ENCODE results near the gene LIFR.

LIFR gene

DNA sequence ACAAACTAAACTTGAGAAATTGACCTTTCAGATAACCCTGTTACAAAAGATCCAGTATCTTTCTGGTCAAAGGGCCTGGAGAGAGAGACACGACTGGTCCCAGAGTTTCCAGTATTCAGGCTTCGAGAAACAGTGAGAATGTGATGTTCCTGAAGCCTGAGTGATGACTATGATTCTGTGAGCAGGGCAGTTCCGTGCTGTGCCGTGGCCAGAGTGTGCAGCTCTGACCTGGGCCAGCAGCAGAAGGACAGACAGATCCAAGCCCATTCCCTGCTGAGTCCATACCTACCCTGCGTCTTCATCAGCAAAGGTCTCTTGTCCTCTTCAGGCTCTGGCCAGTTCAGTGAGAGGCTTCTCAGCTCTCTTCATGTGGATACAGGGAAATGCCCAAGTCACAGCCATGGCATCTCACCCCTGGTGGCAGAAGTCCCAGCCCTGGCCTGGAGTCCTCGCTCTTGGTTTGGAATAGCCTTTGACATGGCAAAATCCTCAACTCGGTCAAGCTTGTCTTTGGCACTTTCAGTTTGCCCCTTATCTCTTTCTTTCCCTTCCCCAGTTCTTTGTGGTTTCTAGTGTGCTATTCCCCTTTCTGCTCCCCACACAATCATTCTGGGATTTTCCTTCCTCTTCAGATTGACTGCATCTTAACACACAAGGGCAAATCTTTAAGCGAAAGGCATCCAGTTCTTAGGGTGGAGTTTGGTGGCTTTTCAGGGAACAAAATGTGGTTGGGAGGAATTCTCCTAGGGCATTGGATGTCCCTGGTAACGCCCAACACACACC, 107.7 kb downstream of the LIFR start:
- ATAC-seq (ENCODE audit: insufficient read depth, low read depth), result no peak
- no peak overlapping the region for H3K4me2 ChIP-seq (ENCODE audit: insufficient read depth, low read length)
- H3K36me3 ChIP-seq (ENCODE audit: insufficient read depth, low read length), result no peaks in the 10 kb centered on the region
- no peaks in the 10 kb centered on the region for H3K9me3 ChIP-seq (ENCODE audit: insufficient read depth, low read length, severe bottlenecking)
- DNase-seq, result no peak
- H2AFZ ChIP-seq (ENCODE audit: low read depth, low read length), result no peak overlapping the region
- no peaks in the 10 kb centered on the region for H3K79me2 ChIP-seq (ENCODE audit: insufficient read depth, low read length)
- no peak overlapping the region for H3K9ac ChIP-seq (ENCODE audit: low read depth, low read length)
- no peak overlapping the region for H3K4me3 ChIP-seq (ENCODE audit: low read depth in 1 of 2, low read length in 2 of 2)
- H3K4me1 ChIP-seq (ENCODE audit: insufficient read depth, low read length), result peaks cover 8% of the 10 kb centered on the region
- H3K27me3 ChIP-seq (ENCODE audit: insufficient read depth, low read length, poor library complexity), result peaks cover 60% of the 10 kb centered on the region
- peaks cover 28% of the 10 kb centered on the region for H4K20me1 ChIP-seq (ENCODE audit: insufficient read depth, low read length)
- TF ChIP-seq EZH2 (IDR thresholded peaks at IDR 0.05; ENCODE audit: borderline replicate concordance, low read depth, low read length, severe bottlenecking), result no peak
- TF ChIP-seq CTCF (IDR thresholded peaks at IDR 0.05; ENCODE audit: borderline replicate concordance, extremely low read depth, low read length, poor library complexity, severe bottlenecking), result no peak
- H3K27ac ChIP-seq (ENCODE audit: low read length), result no peak overlapping the region

- Histone ChIP-seq H3K9me3 (ENCODE audit: insufficient read depth, low read length, severe bottlenecking) (no peaks in the 10 kb centered on the region), H3K4me3 (ENCODE audit: low read depth in 1 of 2, low read length in 2 of 2) (no peak overlapping the region), H2AFZ (ENCODE audit: low read depth, low read length) (no peak overlapping the region), H3K36me3 (ENCODE audit: insufficient read depth, low read length) (no peaks in the 10 kb centered on the region), H3K9ac (ENCODE audit: low read depth, low read length) (no peak overlapping the region), H4K20me1 (ENCODE audit: insufficient read depth, low read length) (peaks cover 21% of the 10 kb centered on the region), H3K4me2 (ENCODE audit: insufficient read depth, low read length) (no peak overlapping the region), H3K27ac (ENCODE audit: low read length) (no peak overlapping the region), H3K79me2 (ENCODE audit: insufficient read depth, low read length) (no peaks in the 10 kb centered on the region), H3K27me3 (ENCODE audit: insufficient read depth, low read length, poor library complexity) (peaks cover 57% of the 10 kb centered on the region), H3K4me1 (ENCODE audit: insufficient read depth, low read length) (no peaks in the 10 kb centered on the region)
- DNase-seq (no peak), ATAC-seq (ENCODE audit: insufficient read depth, low read depth) (no peak)
- TF ChIP-seq EZH2 (IDR thresholded peaks at IDR 0.05; ENCODE audit: borderline replicate concordance, low read depth, low read length, severe bottlenecking) (no peak), CTCF (IDR thresholded peaks at IDR 0.05; ENCODE audit: borderline replicate concordance, extremely low read depth, low read length, poor library complexity, severe bottlenecking) (no peak)
Measured at GRCh38 chr5:38447786-38448185, 108.7 kb downstream of the LIFR start.

GRCh38 chr5:38447056-38447455, 109.4 kb downstream of the LIFR start:
- Histone ChIP-seq H3K9ac (ENCODE audit: low read depth, low read length) (no peak overlapping the region), H3K4me3 (ENCODE audit: low read depth in 1 of 2, low read length in 2 of 2) (no peak overlapping the region), H3K27ac (ENCODE audit: low read length) (no peak overlapping the region), H3K9me3 (ENCODE audit: insufficient read depth, low read length, severe bottlenecking) (no peaks in the 10 kb centered on the region), H3K79me2 (ENCODE audit: insufficient read depth, low read length) (no peaks in the 10 kb centered on the region), H3K27me3 (ENCODE audit: insufficient read depth, low read length, poor library complexity) (peaks cover 50% of the 10 kb centered on the region), H3K36me3 (ENCODE audit: insufficient read depth, low read length) (no peaks in the 10 kb centered on the region), H3K4me2 (ENCODE audit: insufficient read depth, low read length) (no peak overlapping the region), H3K4me1 (ENCODE audit: insufficient read depth, low read length) (no peaks in the 10 kb centered on the region), H2AFZ (ENCODE audit: low read depth, low read length) (no peak overlapping the region), H4K20me1 (ENCODE audit: insufficient read depth, low read length) (peaks cover 20% of the 10 kb centered on the region)
- ATAC-seq (ENCODE audit: insufficient read depth, low read depth) (no peak), DNase-seq (no peak)
- TF ChIP-seq EZH2 (IDR thresholded peaks at IDR 0.05; ENCODE audit: borderline replicate concordance, low read depth, low read length, severe bottlenecking) (no peak), CTCF (IDR thresholded peaks at IDR 0.05; ENCODE audit: borderline replicate concordance, extremely low read depth, low read length, poor library complexity, severe bottlenecking) (no peak)

All from DND-41 (cell line).